Activated T-helper 1 cell treated with anti-CD3 and anti-CD28 coated beads, Interleukin-2, amount 50 U/mL, for 16 hours (primary cell): ENCODE data around the gene GOLGA6L2.

Experiments
- DNase-seq, 2 donors: peaks; one replicate each; pipeline ENCODE4 v3.0.0-alpha.2; 2020; ENCODE audit warnings: low read depth in 1 of 2, low spot score in 1 of 2

Gene GOLGA6L2

GRCh38 chr15:23395030-23395692, 51.9 kb downstream of the GOLGA6L2 start:
- DNase-seq = no peak
